OCI-LY1 (cell line): ENCODE measurements around the gene PLA2G15.

Experiments used
- H2AFZ ChIP-seq: fragments of 200-600 bp; sonication (generic), shearing (Covaris generic); 2 replicates; pipeline ENCODE4 v1.6.0; 2014; ENCODE audit warnings: antibody characterized with exemption, mild to moderate bottlenecking, low read length
- H3F3A ChIP-seq: fragments of 200-600 bp; sonication (generic), shearing (Covaris generic); 2 replicates; pipeline ENCODE4 v1.6.0; 2014; ENCODE audit warnings: mild to moderate bottlenecking, antibody characterized with exemption, low read length, moderate library complexity; ENCODE audit not compliant: insufficient read depth
- H3K27ac ChIP-seq: fragments of 200-600 bp; sonication (generic); 2 replicates; pipeline ENCODE4 v1.5.1; 2014; ENCODE audit warnings: low read length, mixed run types, mild to moderate bottlenecking, low read depth; ENCODE audit not compliant: poor library complexity, severe bottlenecking
- H3K27me3 ChIP-seq: fragments of 200-600 bp; sonication (generic); 2 replicates; pipeline ENCODE4 v1.6.0; 2014; ENCODE audit warnings: antibody characterized with exemption, mild to moderate bottlenecking, low read length, moderate library complexity; ENCODE audit not compliant: insufficient read depth
- H3K36me3 ChIP-seq: fragments of 200-600 bp; sonication (generic); 2 replicates; pipeline ENCODE4 v1.6.1; 2014; ENCODE audit warnings: mild to moderate bottlenecking, antibody characterized with exemption, low read length, moderate library complexity, mixed read lengths; ENCODE audit not compliant: insufficient read depth
- H3K4me1 ChIP-seq: fragments of 200-600 bp; sonication (generic); 2 replicates; pipeline ENCODE4 v1.5.1; 2014; ENCODE audit warnings: mild to moderate bottlenecking, low read length, moderate library complexity; ENCODE audit not compliant: insufficient read depth, severe bottlenecking
- H3K4me2 ChIP-seq: fragments of 200-600 bp; sonication (generic), shearing (Covaris generic); 2 replicates; pipeline ENCODE4 v1.6.1; 2014; ENCODE audit warnings: low read length
- H3K4me3 ChIP-seq: fragments of 200-600 bp; sonication (generic); 2 replicates; pipeline ENCODE4 v1.5.1; 2014; ENCODE audit warnings: low read length, low read depth, mild to moderate bottlenecking, mixed read lengths; ENCODE audit not compliant: poor library complexity, severe bottlenecking
- H3K79me2 ChIP-seq: fragments of 200-600 bp; shearing (Covaris generic); 2 replicates; pipeline ENCODE4 v1.6.1; 2016; ENCODE audit warnings: mixed run types, low read length, mixed read lengths; ENCODE audit not compliant: insufficient read depth
- H3K9ac ChIP-seq: fragments of 200-600 bp; sonication (generic), shearing (Covaris generic); 2 replicates; pipeline ENCODE4 v1.6.1; 2014; ENCODE audit warnings: mild to moderate bottlenecking, low read length, mixed read lengths
- H3K9me2 ChIP-seq: fragments of 200-600 bp; sonication (generic), shearing (Covaris generic); 2 replicates; pipeline ENCODE4 v1.6.1; 2014; ENCODE audit warnings: low read depth, mild to moderate bottlenecking, low read length, mixed read lengths
- H3K9me3 ChIP-seq: fragments of 200-600 bp; shearing (Covaris generic); 2 replicates; pipeline ENCODE4 v1.6.1; 2014; ENCODE audit warnings: low read length, mixed read lengths
- H4K20me1 ChIP-seq: fragments of 200-600 bp; sonication (generic), shearing (Covaris generic); 2 replicates; pipeline ENCODE4 v1.6.0; 2016; ENCODE audit warnings: mild to moderate bottlenecking, low read length; ENCODE audit not compliant: insufficient read depth
- EZH2 ChIP-seq: fragments of 200-600 bp; sonication (generic), shearing (Covaris generic); IDR thresholded peaks from 2 replicates; pipeline ENCODE4 v1.8.0; 2017; ENCODE audit warnings: borderline replicate concordance, mixed run types, mild to moderate bottlenecking, antibody characterized with exemption, low read length, moderate library complexity, mixed read lengths
- TF ChIP-seq, protein P1 (sequence below): fragments of 200-600 bp; sonication (generic), shearing (Covaris generic); IDR thresholded peaks from 2 replicates; pipeline ENCODE4 v1.5.1; 2017; ENCODE audit warnings: mild to moderate bottlenecking, antibody characterized with exemption, low read length, moderate library complexity, mixed read lengths

Gene PLA2G15

DNA sequence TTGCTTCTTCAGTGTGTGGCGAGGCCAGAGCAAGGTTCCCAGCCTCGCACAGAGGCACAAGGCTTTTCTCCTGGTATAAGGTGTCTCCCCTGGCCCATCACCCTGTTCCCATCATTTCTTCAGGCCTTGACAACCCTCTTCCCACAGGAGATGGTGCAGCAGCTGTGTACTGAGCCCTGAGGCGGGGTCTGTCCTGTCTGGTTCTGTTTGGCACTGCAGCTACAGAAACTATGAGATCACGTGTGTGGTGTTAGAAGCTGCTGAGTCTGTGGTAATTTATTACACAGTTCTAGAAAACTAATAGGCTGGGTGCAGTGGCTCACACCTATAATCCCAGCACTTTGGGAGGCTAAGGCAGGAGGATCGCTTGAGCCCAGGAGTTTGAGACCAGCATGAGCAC lies 7.2 kb downstream of the PLA2G15 start:
- H4K20me1 ChIP-seq, result no peaks in the 10 kb centered on the region
- no peaks in the 10 kb centered on the region; the same call in 1 of the 2 replicates for H3F3A ChIP-seq
- H2AFZ ChIP-seq, result no peak overlapping the region
- no peaks in the 10 kb centered on the region for H3K9me3 ChIP-seq
- H3K4me2 ChIP-seq, result peak overlapping the region; percentile 28; the same call in 1 of the 2 replicates
- peak overlapping the region; percentile 44; the same call in 1 of the 2 replicates for H3K9ac ChIP-seq
- TF ChIP-seq, protein P1, sequence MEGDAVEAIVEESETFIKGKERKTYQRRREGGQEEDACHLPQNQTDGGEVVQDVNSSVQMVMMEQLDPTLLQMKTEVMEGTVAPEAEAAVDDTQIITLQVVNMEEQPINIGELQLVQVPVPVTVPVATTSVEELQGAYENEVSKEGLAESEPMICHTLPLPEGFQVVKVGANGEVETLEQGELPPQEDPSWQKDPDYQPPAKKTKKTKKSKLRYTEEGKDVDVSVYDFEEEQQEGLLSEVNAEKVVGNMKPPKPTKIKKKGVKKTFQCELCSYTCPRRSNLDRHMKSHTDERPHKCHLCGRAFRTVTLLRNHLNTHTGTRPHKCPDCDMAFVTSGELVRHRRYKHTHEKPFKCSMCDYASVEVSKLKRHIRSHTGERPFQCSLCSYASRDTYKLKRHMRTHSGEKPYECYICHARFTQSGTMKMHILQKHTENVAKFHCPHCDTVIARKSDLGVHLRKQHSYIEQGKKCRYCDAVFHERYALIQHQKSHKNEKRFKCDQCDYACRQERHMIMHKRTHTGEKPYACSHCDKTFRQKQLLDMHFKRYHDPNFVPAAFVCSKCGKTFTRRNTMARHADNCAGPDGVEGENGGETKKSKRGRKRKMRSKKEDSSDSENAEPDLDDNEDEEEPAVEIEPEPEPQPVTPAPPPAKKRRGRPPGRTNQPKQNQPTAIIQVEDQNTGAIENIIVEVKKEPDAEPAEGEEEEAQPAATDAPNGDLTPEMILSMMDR, result no peak
- no peak for TF ChIP-seq EZH2
- H3K9me2 ChIP-seq, result no peaks in the 10 kb centered on the region
- H3K27me3 ChIP-seq, result no peaks in the 10 kb centered on the region
- peaks cover 53% of the 10 kb centered on the region for H3K36me3 ChIP-seq
- H3K79me2 ChIP-seq, result no peaks in the 10 kb centered on the region
- H3K4me1 ChIP-seq, result peaks cover 47% of the 10 kb centered on the region
- H3K4me3 ChIP-seq, result no peak overlapping the region
- peak overlapping the region; percentile 98 for H3K27ac ChIP-seq

DNA sequence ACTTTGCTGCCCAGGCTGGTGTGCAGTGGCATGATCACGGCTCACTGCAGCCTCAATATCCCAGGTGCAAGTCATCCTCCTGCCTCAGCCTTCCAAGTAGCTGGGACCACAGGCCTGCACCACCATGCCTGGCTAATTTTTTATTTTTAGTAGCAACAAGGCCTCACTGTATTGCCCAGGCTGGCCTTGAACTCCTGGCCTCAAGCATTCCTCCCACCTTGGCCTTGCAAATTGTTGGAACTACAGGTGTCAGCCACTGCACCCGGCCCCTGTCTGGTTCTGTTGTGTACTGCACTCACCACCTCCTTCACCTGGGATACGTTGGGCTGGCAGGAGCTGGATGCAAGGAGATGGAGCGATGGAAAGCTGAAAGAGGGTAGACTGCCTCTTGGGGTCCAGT lies 8.5 kb downstream of the PLA2G15 start:
- H3K27ac ChIP-seq, result peak overlapping the region; percentile 98
- no peak overlapping the region for H3K4me3 ChIP-seq
- H3K9me2 ChIP-seq, result no peaks in the 10 kb centered on the region
- H3K9me3 ChIP-seq, result no peaks in the 10 kb centered on the region
- peaks cover 52% of the 10 kb centered on the region for H3K4me1 ChIP-seq
- H3F3A ChIP-seq, result no peaks in the 10 kb centered on the region; the same call in 1 of the 2 replicates
- TF ChIP-seq EZH2, result no peak
- TF ChIP-seq, protein P1, result no peak
- H3K36me3 ChIP-seq, result peaks cover 50% of the 10 kb centered on the region
- H3K79me2 ChIP-seq, result no peaks in the 10 kb centered on the region
- H3K9ac ChIP-seq, result no peak overlapping the region
- no peaks in the 10 kb centered on the region for H4K20me1 ChIP-seq
- H3K4me2 ChIP-seq, result no peak overlapping the region
- no peak overlapping the region for H2AFZ ChIP-seq
- H3K27me3 ChIP-seq, result no peaks in the 10 kb centered on the region

DNA sequence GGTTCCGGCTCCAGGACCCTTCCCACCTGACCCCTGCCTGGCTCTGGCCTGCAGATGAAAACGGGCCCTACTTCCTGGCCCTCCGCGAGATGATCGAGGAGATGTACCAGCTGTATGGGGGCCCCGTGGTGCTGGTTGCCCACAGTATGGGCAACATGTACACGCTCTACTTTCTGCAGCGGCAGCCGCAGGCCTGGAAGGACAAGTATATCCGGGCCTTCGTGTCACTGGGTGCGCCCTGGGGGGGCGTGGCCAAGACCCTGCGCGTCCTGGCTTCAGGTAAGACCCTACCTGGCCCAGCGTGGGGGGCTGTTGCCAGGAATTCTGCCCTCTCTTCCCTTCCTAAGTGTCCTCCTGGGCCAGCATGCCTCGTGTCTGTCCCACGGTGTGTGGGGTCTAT lies 10.5 kb downstream of the PLA2G15 start:
- no peak for TF ChIP-seq EZH2
- TF ChIP-seq, protein P1, result no peak
- no peak overlapping the region for H3K9ac ChIP-seq
- no peaks in the 10 kb centered on the region for H4K20me1 ChIP-seq
- peak overlapping the region; percentile 99 for H3K27ac ChIP-seq
- H3K4me3 ChIP-seq, result no peak overlapping the region
- H3K4me2 ChIP-seq, result no peak overlapping the region
- no peaks in the 10 kb centered on the region for H3K79me2 ChIP-seq
- no peaks in the 10 kb centered on the region for H3K27me3 ChIP-seq
- H3K9me3 ChIP-seq, result no peaks in the 10 kb centered on the region
- peaks cover 50% of the 10 kb centered on the region for H3K4me1 ChIP-seq
- no peak overlapping the region for H2AFZ ChIP-seq
- no peaks in the 10 kb centered on the region; the same call in 1 of the 2 replicates for H3F3A ChIP-seq
- no peaks in the 10 kb centered on the region for H3K9me2 ChIP-seq
- peaks cover 56% of the 10 kb centered on the region for H3K36me3 ChIP-seq
